ENCODE results near the gene GDF15.

The GDF15 gene

DNA sequence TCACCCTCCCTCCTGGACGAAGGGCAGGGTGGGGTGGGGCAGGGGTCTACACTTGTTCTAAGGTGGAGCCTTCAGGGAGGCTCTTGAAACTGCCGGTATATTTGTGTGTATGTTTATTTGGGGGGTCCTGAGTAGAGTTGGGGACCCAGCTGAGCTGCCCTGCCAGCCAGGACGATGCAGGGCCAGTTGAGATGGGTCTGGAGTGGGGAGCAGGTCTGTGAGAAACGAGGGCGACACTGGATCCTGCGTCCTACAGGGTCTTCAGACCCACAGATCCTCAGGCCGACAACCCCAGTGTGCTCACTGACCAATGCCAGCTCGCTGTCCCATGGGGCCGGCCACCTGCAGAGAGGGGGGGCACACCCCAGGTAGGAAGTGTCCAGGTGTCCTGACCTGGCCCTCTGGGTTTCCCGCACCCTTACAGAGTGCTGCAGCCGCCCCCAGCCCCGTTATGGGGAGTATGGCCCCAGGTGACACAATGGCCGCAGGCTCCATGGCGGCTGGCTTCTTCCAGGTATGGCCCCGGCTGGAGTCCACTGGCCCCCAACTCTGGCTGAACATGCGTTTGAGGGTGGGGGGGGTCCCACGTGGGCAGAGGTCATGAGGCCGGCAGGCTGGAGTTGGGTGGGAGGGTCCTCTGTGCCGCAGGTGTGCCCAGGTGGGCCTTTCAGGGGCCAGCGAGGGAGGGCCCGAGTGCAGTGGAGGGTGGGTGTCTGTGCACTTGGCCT lies 44.6 kb downstream of the GDF15 start:
- H3K27ac ChIP-seq (ENCODE audit: low read length) = no peak overlapping the region
- no peak overlapping the region for H2AFZ ChIP-seq (ENCODE audit: low read depth, low read length)
- ATAC-seq (ENCODE audit: insufficient read depth, low read depth) (no peak), DNase-seq (no peak)
- H3K4me2 ChIP-seq (ENCODE audit: insufficient read depth, low read length) = peak overlapping the region; percentile 81
- H3K4me1 ChIP-seq (ENCODE audit: insufficient read depth, low read length) = peaks cover 26% of the 10 kb centered on the region
- H3K27me3 ChIP-seq (ENCODE audit: insufficient read depth, low read length, poor library complexity) = no peaks in the 10 kb centered on the region
- peaks cover 65% of the 10 kb centered on the region for H4K20me1 ChIP-seq (ENCODE audit: insufficient read depth, low read length)
- H3K36me3 ChIP-seq (ENCODE audit: insufficient read depth, low read length) = peaks cover 23% of the 10 kb centered on the region
- H3K79me2 ChIP-seq (ENCODE audit: insufficient read depth, low read length) = peaks cover 20% of the 10 kb centered on the region
- TF ChIP-seq, protein P1, sequence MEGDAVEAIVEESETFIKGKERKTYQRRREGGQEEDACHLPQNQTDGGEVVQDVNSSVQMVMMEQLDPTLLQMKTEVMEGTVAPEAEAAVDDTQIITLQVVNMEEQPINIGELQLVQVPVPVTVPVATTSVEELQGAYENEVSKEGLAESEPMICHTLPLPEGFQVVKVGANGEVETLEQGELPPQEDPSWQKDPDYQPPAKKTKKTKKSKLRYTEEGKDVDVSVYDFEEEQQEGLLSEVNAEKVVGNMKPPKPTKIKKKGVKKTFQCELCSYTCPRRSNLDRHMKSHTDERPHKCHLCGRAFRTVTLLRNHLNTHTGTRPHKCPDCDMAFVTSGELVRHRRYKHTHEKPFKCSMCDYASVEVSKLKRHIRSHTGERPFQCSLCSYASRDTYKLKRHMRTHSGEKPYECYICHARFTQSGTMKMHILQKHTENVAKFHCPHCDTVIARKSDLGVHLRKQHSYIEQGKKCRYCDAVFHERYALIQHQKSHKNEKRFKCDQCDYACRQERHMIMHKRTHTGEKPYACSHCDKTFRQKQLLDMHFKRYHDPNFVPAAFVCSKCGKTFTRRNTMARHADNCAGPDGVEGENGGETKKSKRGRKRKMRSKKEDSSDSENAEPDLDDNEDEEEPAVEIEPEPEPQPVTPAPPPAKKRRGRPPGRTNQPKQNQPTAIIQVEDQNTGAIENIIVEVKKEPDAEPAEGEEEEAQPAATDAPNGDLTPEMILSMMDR (IDR thresholded peaks at IDR 0.05; ENCODE audit: borderline replicate concordance, extremely low read depth, low read length, poor library complexity, severe bottlenecking) = no peak
- no peak for TF ChIP-seq EZH2 (IDR thresholded peaks at IDR 0.05; ENCODE audit: borderline replicate concordance, low read depth, low read length, severe bottlenecking)
- H3K4me3 ChIP-seq (ENCODE audit: low read depth in 1 of 2, low read length in 2 of 2) = no peak overlapping the region
- no peak overlapping the region; the same call in 1 of the 2 replicates for H3K9ac ChIP-seq (ENCODE audit: low read depth, low read length)
- H3K9me3 ChIP-seq (ENCODE audit: insufficient read depth, low read length, severe bottlenecking) = no peaks in the 10 kb centered on the region

- Histone ChIP-seq H3K36me3 (ENCODE audit: insufficient read depth, low read length) (peaks cover 27% of the 10 kb centered on the region), H3K4me3 (ENCODE audit: low read depth in 1 of 2, low read length in 2 of 2) (no peak overlapping the region), H3K9ac (ENCODE audit: low read depth, low read length) (no peak overlapping the region), H4K20me1 (ENCODE audit: insufficient read depth, low read length) (peaks cover 59% of the 10 kb centered on the region), H2AFZ (ENCODE audit: low read depth, low read length) (no peak overlapping the region), H3K27me3 (ENCODE audit: insufficient read depth, low read length, poor library complexity) (no peaks in the 10 kb centered on the region), H3K27ac (ENCODE audit: low read length) (no peak overlapping the region), H3K9me3 (ENCODE audit: insufficient read depth, low read length, severe bottlenecking) (no peaks in the 10 kb centered on the region), H3K4me1 (ENCODE audit: insufficient read depth, low read length) (peaks cover 36% of the 10 kb centered on the region), H3K4me2 (ENCODE audit: insufficient read depth, low read length) (no peak overlapping the region), H3K79me2 (ENCODE audit: insufficient read depth, low read length) (peaks cover 16% of the 10 kb centered on the region)
- ATAC-seq (ENCODE audit: insufficient read depth, low read depth) (no peak), DNase-seq (no peak)
- TF ChIP-seq EZH2 (IDR thresholded peaks at IDR 0.05; ENCODE audit: borderline replicate concordance, low read depth, low read length, severe bottlenecking) = no peak
Measured at GRCh38 chr19:18431351-18432197, 45.6 kb downstream of the GDF15 start.

- TF ChIP-seq, protein P1 (IDR thresholded peaks at IDR 0.05; ENCODE audit: borderline replicate concordance, extremely low read depth, low read length, poor library complexity, severe bottlenecking) = no peak
- TF ChIP-seq EZH2 (IDR thresholded peaks at IDR 0.05; ENCODE audit: borderline replicate concordance, low read depth, low read length, severe bottlenecking) = no peak
- H3K9me3 ChIP-seq (ENCODE audit: insufficient read depth, low read length, severe bottlenecking) = no peaks in the 10 kb centered on the region
- no peak for DNase-seq
- peaks cover 27% of the 10 kb centered on the region for H3K36me3 ChIP-seq (ENCODE audit: insufficient read depth, low read length)
- H3K4me2 ChIP-seq (ENCODE audit: insufficient read depth, low read length) = no peak overlapping the region
- no peak overlapping the region for H2AFZ ChIP-seq (ENCODE audit: low read depth, low read length)
- no peak overlapping the region for H3K27ac ChIP-seq (ENCODE audit: low read length)
- peaks cover 50% of the 10 kb centered on the region for H4K20me1 ChIP-seq (ENCODE audit: insufficient read depth, low read length)
- no peaks in the 10 kb centered on the region for H3K27me3 ChIP-seq (ENCODE audit: insufficient read depth, low read length, poor library complexity)
- no peak for ATAC-seq (ENCODE audit: insufficient read depth, low read depth)
- peaks cover 13% of the 10 kb centered on the region for H3K79me2 ChIP-seq (ENCODE audit: insufficient read depth, low read length)
- no peak overlapping the region for H3K4me3 ChIP-seq (ENCODE audit: low read depth in 1 of 2, low read length in 2 of 2)
- H3K9ac ChIP-seq (ENCODE audit: low read depth, low read length) = no peak overlapping the region
- peaks cover 44% of the 10 kb centered on the region for H3K4me1 ChIP-seq (ENCODE audit: insufficient read depth, low read length)
Measured at GRCh38 chr19:18432275-18433014, 46.5 kb downstream of the GDF15 start.
